ENCODE results near the gene STAC. TPM values are rescaled to one million over a fixed set of nuclear protein-coding genes. Genes with fewer than 3 reads are reported as not detected.
A peak's percentile ranks its signal among the peaks of the same experiment; 100 is the strongest.

STAC gene
- total RNA-seq, 1 experiment from 2014 or later = 6.7 TPM

DNA sequence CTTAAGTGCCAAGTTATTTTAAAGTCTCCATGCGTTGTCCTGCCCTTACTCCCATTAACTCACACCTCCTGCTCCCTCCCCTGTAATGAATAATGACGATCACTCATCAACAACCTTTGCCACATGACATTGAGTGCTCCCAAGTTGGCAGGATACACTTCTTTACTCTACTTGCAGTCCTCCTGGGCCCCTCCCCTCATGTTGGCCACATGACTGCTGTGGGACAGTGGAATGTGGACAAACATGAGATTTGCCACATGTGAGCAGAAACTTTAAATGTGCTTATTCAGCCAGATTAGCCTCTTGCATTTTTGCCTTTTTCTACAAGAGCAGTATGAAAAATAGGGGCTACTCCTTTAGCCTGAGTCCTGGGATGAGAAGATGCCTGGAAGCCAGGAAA lies 216.1 kb downstream of the STAC start:
- Histone ChIP-seq H3K79me2 (ENCODE audit: low read length) (no peaks in the 10 kb centered on the region), H3K4me3 (ENCODE audit: low read length) (no peak overlapping the region), H3K9ac (ENCODE audit: low read length) (no peak overlapping the region), H3F3A (ENCODE audit: low read length, unreplicated experiment) (no peaks in the 10 kb centered on the region), H3K9me3 (ENCODE audit: low read length) (no peaks in the 10 kb centered on the region), H3K36me3 (ENCODE audit: low read depth, low read length) (no peaks in the 10 kb centered on the region), H3K27me3 (ENCODE audit: low read length) (no peaks in the 10 kb centered on the region), H2AFZ (ENCODE audit: low read length) (no peak overlapping the region), H4K20me1 (ENCODE audit: low read length) (no peaks in the 10 kb centered on the region), H3K4me1 (ENCODE audit: insufficient read depth, low read length) (peaks cover 10% of the 10 kb centered on the region; the same call in 1 of the 2 replicates), H3K9me2 (replicated peaks; ENCODE audit: low read length) (no peaks in the 10 kb centered on the region), H3K4me2 (ENCODE audit: low read length) (no peak overlapping the region), H3K27ac (ENCODE audit: low read length) (no peak overlapping the region)
- no TSS peak for BruUV-seq (replicated peaks)
- DNase-seq (no peak), ATAC-seq (no peak)
- CTCF ChIA-PET = no interaction called here
- intact Hi-C loops (cut with micrococcal nuclease) = no loop called here
- TF ChIP-seq EZH2 (IDR thresholded peaks at IDR 0.05; ENCODE audit: low read length, unreplicated experiment) (no peak), EZH2phosphoT487 (IDR thresholded peaks at IDR 0.05; ENCODE audit: borderline replicate concordance, low read length) (no peak)
- TF ChIP-seq, protein P1, sequence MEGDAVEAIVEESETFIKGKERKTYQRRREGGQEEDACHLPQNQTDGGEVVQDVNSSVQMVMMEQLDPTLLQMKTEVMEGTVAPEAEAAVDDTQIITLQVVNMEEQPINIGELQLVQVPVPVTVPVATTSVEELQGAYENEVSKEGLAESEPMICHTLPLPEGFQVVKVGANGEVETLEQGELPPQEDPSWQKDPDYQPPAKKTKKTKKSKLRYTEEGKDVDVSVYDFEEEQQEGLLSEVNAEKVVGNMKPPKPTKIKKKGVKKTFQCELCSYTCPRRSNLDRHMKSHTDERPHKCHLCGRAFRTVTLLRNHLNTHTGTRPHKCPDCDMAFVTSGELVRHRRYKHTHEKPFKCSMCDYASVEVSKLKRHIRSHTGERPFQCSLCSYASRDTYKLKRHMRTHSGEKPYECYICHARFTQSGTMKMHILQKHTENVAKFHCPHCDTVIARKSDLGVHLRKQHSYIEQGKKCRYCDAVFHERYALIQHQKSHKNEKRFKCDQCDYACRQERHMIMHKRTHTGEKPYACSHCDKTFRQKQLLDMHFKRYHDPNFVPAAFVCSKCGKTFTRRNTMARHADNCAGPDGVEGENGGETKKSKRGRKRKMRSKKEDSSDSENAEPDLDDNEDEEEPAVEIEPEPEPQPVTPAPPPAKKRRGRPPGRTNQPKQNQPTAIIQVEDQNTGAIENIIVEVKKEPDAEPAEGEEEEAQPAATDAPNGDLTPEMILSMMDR (conservative IDR thresholded peaks at IDR 0.05; ENCODE audit: low read depth, low read length) = no peak
- POLR2A ChIA-PET (ENCODE audit: unreplicated experiment) = no interaction called here

DNA sequence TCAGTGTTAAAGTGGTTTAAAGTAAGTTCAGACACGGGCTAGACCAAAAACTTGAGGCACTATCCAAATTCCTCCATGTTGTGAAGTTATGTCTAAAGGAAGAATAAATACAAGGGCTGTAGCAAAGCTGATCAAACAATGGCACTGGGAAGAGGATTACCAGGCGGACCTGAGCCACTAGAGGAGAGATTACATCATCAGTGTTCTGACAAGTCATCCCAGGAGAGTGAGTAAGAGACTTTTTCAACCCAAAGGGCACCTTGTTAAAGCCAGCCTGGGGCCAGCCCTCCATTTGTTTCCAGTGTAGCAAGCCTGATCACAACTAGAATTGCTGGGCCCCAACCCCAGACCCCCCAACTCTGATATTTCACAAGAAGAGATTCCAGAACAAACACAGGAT lies 217.1 kb downstream of the STAC start:
- no peak overlapping the region for H3K4me2 ChIP-seq (ENCODE audit: low read length)
- H3K4me1 ChIP-seq (ENCODE audit: insufficient read depth, low read length) = peaks cover 10% of the 10 kb centered on the region; the same call in 1 of the 2 replicates
- DNase-seq = peak; percentile 75
- H3K27ac ChIP-seq (ENCODE audit: low read length) = no peak overlapping the region
- no peak overlapping the region for H3K4me3 ChIP-seq (ENCODE audit: low read length)
- no peaks in the 10 kb centered on the region for H3K9me2 ChIP-seq (replicated peaks; ENCODE audit: low read length)
- CTCF ChIA-PET = interaction anchor here (0.5 kb wide), 1 partner anchor 168 kb away, joined by 5 read pairs; no protein-coding TSS in a partner anchor
- no peaks in the 10 kb centered on the region for H3K9me3 ChIP-seq (ENCODE audit: low read length)
- TF ChIP-seq EZH2phosphoT487 (IDR thresholded peaks at IDR 0.05; ENCODE audit: borderline replicate concordance, low read length) = no peak
- TF ChIP-seq, protein P1 (conservative IDR thresholded peaks at IDR 0.05; ENCODE audit: low read depth, low read length) = no peak
- TF ChIP-seq EZH2 (IDR thresholded peaks at IDR 0.05; ENCODE audit: low read length, unreplicated experiment) = no peak
- no TSS peak for BruUV-seq (replicated peaks)
- POLR2A ChIA-PET (ENCODE audit: unreplicated experiment) = no interaction called here
- no peaks in the 10 kb centered on the region for H3F3A ChIP-seq (ENCODE audit: low read length, unreplicated experiment)
- H3K36me3 ChIP-seq (ENCODE audit: low read depth, low read length) = no peaks in the 10 kb centered on the region
- no peak overlapping the region for H3K9ac ChIP-seq (ENCODE audit: low read length)
- peak; percentile 92 for ATAC-seq
- H2AFZ ChIP-seq (ENCODE audit: low read length) = peak overlapping the region; percentile 24
- no peaks in the 10 kb centered on the region for H3K79me2 ChIP-seq (ENCODE audit: low read length)
- H4K20me1 ChIP-seq (ENCODE audit: low read length) = no peaks in the 10 kb centered on the region
- intact Hi-C loops (cut with micrococcal nuclease) = no loop called here
- no peaks in the 10 kb centered on the region for H3K27me3 ChIP-seq (ENCODE audit: low read length)
